Lower leg skin (tissue), 4 donors: ENCODE measurements around the gene CBX4. TPM values are rescaled to one million over a fixed set of nuclear protein-coding genes. Genes with fewer than 3 reads are reported as not detected.
A peak's percentile ranks its signal among the peaks of the same experiment; 100 is the strongest.

ENCODE experiments used
- DNase-seq, 2 donors: peaks; one replicate each; pipeline ENCODE4 v3.0.0-alpha.2; 2019; ENCODE audit warnings: low spot score in 2 of 2
- H3K4me3 ChIP-seq: fragments of 200-600 bp; sonication (generic); 2 replicates; pipeline ENCODE4 v1.5.1; 2017; ENCODE audit warnings: mild to moderate bottlenecking, low read depth; ENCODE audit not compliant: poor library complexity, severe bottlenecking
- CTCF ChIP-seq, 3 donors: fragments of 450-650 bp; IDR thresholded peaks; one replicate each; pipeline ENCODE4 v1.5.1; 2016; ENCODE audit warnings: antibody characterized with exemption in 3 of 3, mild to moderate bottlenecking in 3 of 3, moderate library complexity in 2 of 3
- POLR2A ChIP-seq, 2 donors: fragments of 450-650 bp; IDR thresholded peaks; one replicate each; pipeline ENCODE4 v1.6.1; 2016 to 2017; ENCODE audit warnings: antibody characterized with exemption in 2 of 2, mild to moderate bottlenecking in 1 of 2, moderate library complexity in 1 of 2
- WGBS, 2 donors: methylation state at CpG; one replicate each; pipeline ENCODE4 v1.1.5; 2018; 5-methylcytosine and 5-hydroxymethylcytosine counted together
- intact Hi-C: fragments of 100-400 bp; cut with DNase I; formaldehyde crosslinking; loops from one replicate; pipeline ENCODE4 v1.15.0; 2023; ENCODE audit warnings: low total_unique reads
- total RNA-seq, 4 donors: library from RNA; depleted of rRNA; stranded (reverse); fragments of >200 nt; gene quantifications; one replicate each; pipeline ENCODE4 v1.1.0, GENCODE V29; 2016

The CBX4 gene
- total RNA-seq, 4 donors from 2014 or later = 30.2 to 35.6 (median 32.2) TPM

DNA sequence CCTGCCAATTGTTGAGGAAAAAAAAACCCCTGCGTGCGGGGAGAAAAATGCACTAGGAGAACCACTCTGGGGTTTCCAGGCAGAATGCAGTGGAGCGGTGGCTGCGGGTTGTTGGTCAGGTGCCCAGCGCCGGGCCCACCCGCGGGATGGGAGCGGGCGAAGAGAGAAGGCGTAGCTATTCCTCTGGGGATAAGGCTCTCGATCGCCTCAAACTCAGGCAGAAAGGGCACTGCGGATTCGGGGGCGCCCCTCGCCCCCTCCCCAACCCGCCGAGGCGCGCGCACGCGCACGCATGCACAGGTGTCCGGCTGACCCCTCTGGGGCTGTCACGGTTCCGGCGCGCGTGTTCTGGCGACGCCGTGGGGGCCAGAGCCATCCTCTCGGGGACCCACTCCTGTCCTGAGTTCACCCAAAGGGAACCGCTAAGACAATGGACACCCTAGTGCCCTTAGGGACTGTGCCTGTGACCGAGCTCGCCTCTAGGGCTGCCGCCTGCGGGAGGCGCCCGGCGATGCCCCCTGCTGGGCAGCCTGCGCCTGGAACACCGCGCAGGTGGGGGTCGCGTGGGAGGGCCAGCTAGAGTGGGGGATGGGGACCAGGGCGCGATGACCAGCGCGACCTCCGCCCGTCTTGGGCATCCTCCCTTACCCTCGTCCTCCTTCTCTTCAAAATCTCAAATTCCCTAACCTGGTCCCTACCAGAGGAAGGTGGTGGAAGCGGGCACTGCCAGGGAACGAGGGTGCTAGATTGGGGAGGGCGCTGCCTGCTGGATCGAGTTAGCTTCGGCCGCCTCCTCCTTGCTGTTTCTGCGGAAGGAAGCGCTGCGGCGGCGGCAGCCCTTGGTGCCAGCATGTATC is 28.0 kb downstream of the CBX4 start:
- no peak overlapping the region for H3K4me3 ChIP-seq
- intact Hi-C loops = no loop called here
- TF ChIP-seq CTCF (IDR thresholded peaks at IDR 0.05) (no peak), POLR2A (IDR thresholded peaks at IDR 0.05) (no peak)
- 2 to 3% methylated on average over 42 to 56 of the region's 66 CpGs for WGBS, 2 donors
- no peak for DNase-seq

GRCh38 chr17:79810130-79811010 is 28.9 kb downstream of the CBX4 start:
- no peak for DNase-seq
- no peak for TF ChIP-seq POLR2A (IDR thresholded peaks at IDR 0.05)
- TF ChIP-seq CTCF (IDR thresholded peaks at IDR 0.05) = no peak
- H3K4me3 ChIP-seq = no peak overlapping the region
- 1 to 2% methylated on average over 55 to 72 of the region's 79 CpGs for WGBS, 2 donors
- intact Hi-C loops = no loop called here

GRCh38 chr17:79809530-79810129 is 29.6 kb downstream of the CBX4 start:
- no peak for DNase-seq
- intact Hi-C loops = loop anchor here (10.0 kb wide), 1 partner anchor 185 kb away; no protein-coding TSS in a partner anchor
- 5 to 7% methylated on average over 25 to 26 of the region's 40 CpGs for WGBS, 2 donors
- no peak for TF ChIP-seq POLR2A (IDR thresholded peaks at IDR 0.05)
- TF ChIP-seq CTCF (IDR thresholded peaks at IDR 0.05) = no peak
- H3K4me3 ChIP-seq = no peak overlapping the region

- no peak overlapping the region for H3K4me3 ChIP-seq
- no peak for TF ChIP-seq POLR2A (IDR thresholded peaks at IDR 0.05)
- no peak for TF ChIP-seq CTCF (IDR thresholded peaks at IDR 0.05)
- intact Hi-C loops = loop anchor here (10.0 kb wide), 1 partner anchor 186 kb away; no protein-coding TSS in a partner anchor
- DNase-seq = peak in 1 of 2 donors; percentile 18
- 24 to 25% methylated on average over 14 to 20 of the region's 20 CpGs for WGBS, 2 donors
Measured at GRCh38 chr17:79808763-79809529, 30.3 kb downstream of the CBX4 start.
